GM23338 (cell line): ENCODE measurements around the gene TYROBP. TPM values are rescaled to one million over a fixed set of nuclear protein-coding genes. Genes with fewer than 3 reads are reported as not detected.

Source experiments
- ATAC-seq: fragments of 200-7000 bp; cut with Tn5 transposase; 3 replicates; pipeline ENCODE4 v1.9.1; 2020
- DNase-seq: peaks from one replicate; pipeline ENCODE4 v3.0.0-alpha.2; 2015; ENCODE audit warnings: low spot score
- H2AFZ ChIP-seq: fragments of 200-600 bp; sonication (generic); 2 replicates; pipeline ENCODE4 v1.8.0; 2016; ENCODE audit warnings: antibody characterized with exemption, mild to moderate bottlenecking, moderate library complexity
- H3F3A ChIP-seq: fragments of 200-600 bp; sonication (generic); replicated peaks from 2 replicates; pipeline ENCODE4 v1.8.0; 2017; ENCODE audit warnings: antibody characterized with exemption, mixed run types, low read depth
- H3K27ac ChIP-seq: fragments of 200-600 bp; sonication (generic); 2 replicates; pipeline ENCODE4 v1.6.1; 2016; ENCODE audit warnings: low read depth
- H3K27me3 ChIP-seq: fragments of 200-600 bp; sonication (generic); 2 replicates; pipeline ENCODE4 v1.8.0; 2016; ENCODE audit warnings: mild to moderate bottlenecking, mixed run types, moderate library complexity; ENCODE audit not compliant: insufficient read depth
- H3K36me3 ChIP-seq: fragments of 200-600 bp; sonication (generic); 2 replicates; pipeline ENCODE4 v1.8.0; 2016; ENCODE audit warnings: mild to moderate bottlenecking; ENCODE audit not compliant: insufficient read depth
- H3K4me1 ChIP-seq: fragments of 200-600 bp; sonication (generic); 2 replicates; pipeline ENCODE4 v1.8.0; 2016; ENCODE audit warnings: mild to moderate bottlenecking, moderate library complexity; ENCODE audit not compliant: insufficient read depth
- H3K4me2 ChIP-seq: fragments of 200-600 bp; sonication (generic); 2 replicates; pipeline ENCODE4 v1.7.1; 2017; ENCODE audit warnings: mixed run types
- H3K4me3 ChIP-seq: fragments of 200-600 bp; sonication (generic); 2 replicates; pipeline ENCODE4 v1.6.1; 2016; ENCODE audit warnings: mixed run types
- H3K79me2 ChIP-seq: fragments of 200-600 bp; sonication (generic); replicated peaks from 2 replicates; pipeline ENCODE4 v1.8.0; 2017; ENCODE audit warnings: mild to moderate bottlenecking; ENCODE audit not compliant: insufficient read depth
- H3K9me2 ChIP-seq: fragments of 200-600 bp; sonication (generic); 2 replicates; pipeline ENCODE4 v1.8.0; 2017; ENCODE audit not compliant: insufficient read depth
- H4K20me1 ChIP-seq: fragments of 200-600 bp; sonication (generic); replicated peaks from 2 replicates; pipeline ENCODE4 v1.8.0; 2017; ENCODE audit warnings: mild to moderate bottlenecking; ENCODE audit not compliant: insufficient read depth
- H3K27ac Mint-ChIP-seq: 2 replicates; pipeline ENCODE4 v1.8.0; 2020; ENCODE audit warnings: inconsistent platforms, mild to moderate bottlenecking, moderate library complexity, mixed read lengths
- H3K27me3 Mint-ChIP-seq: 3 replicates; pipeline ENCODE4 v1.8.0; 2022; ENCODE audit warnings: low read depth, mild to moderate bottlenecking, moderate library complexity, mixed read lengths, inconsistent platforms; ENCODE audit not compliant: insufficient read depth, poor library complexity
- H3K36me3 Mint-ChIP-seq: 3 replicates; pipeline ENCODE4 v1.8.0; 2021; ENCODE audit warnings: low read depth, mild to moderate bottlenecking, inconsistent platforms, moderate library complexity, mixed read lengths
- H3K4me1 Mint-ChIP-seq: 3 replicates; pipeline ENCODE4 v1.8.0; 2020; ENCODE audit warnings: mild to moderate bottlenecking, inconsistent platforms, mixed read lengths
- H3K4me3 Mint-ChIP-seq: 3 replicates; pipeline ENCODE4 v1.8.0; 2021; ENCODE audit warnings: moderate library complexity, mild to moderate bottlenecking, inconsistent platforms, mixed read lengths
- H3K9me3 Mint-ChIP-seq: 3 replicates; pipeline ENCODE4 v1.8.0; 2020; ENCODE audit warnings: moderate library complexity, mild to moderate bottlenecking, inconsistent platforms, mixed read lengths
- CREB1 ChIP-seq: fragments of 250-450 bp; sonication (Bioruptor Pico); IDR thresholded peaks from 2 replicates; pipeline ENCODE4 v1.5.0; 2020; ENCODE audit warnings: low read depth, mild to moderate bottlenecking, moderate library complexity
- ETS1 ChIP-seq: IDR thresholded peaks from 2 replicates; pipeline ENCODE4 v1.6.1; 2016; ENCODE audit warnings: antibody characterized with exemption
- EZH2 ChIP-seq: fragments of 200-600 bp; sonication (generic); IDR thresholded peaks from one replicate; pipeline ENCODE4 v1.8.0; 2017; ENCODE audit warnings: antibody characterized with exemption, mild to moderate bottlenecking, low read depth; ENCODE audit not compliant: unreplicated experiment
- JUNB ChIP-seq: IDR thresholded peaks from one replicate; pipeline ENCODE4 v1.6.1; 2016; ENCODE audit warnings: antibody characterized with exemption; ENCODE audit not compliant: unreplicated experiment
- POLR2AphosphoS5 ChIP-seq: IDR thresholded peaks from 2 replicates; pipeline ENCODE4 v1.6.1; 2016; ENCODE audit warnings: antibody characterized with exemption, low read depth
- ZNF331 ChIP-seq: fragments of 250-450 bp; sonication (Bioruptor Pico); IDR thresholded peaks from 2 replicates; pipeline ENCODE4 v1.5.0; 2020; ENCODE audit warnings: low read depth, mild to moderate bottlenecking, moderate library complexity
- ZNF462 ChIP-seq: fragments of 250-450 bp; sonication (Bioruptor Pico); IDR thresholded peaks from 2 replicates; pipeline ENCODE4 v1.5.0; 2020; ENCODE audit warnings: mild to moderate bottlenecking, moderate library complexity
- polyA plus RNA-seq: library from polyadenylated mRNA; unstranded; fragments of >200 nt; fragmentation: Nextera tagmentation; extraction: Ambion mirVana; gene quantifications from 2 replicates; pipeline ENCODE4 v1.2.1, GENCODE V29; 2016
- total RNA-seq: library from RNA; depleted of rRNA; stranded (reverse); fragments of >200 nt; shearing (Covaris generic); gene quantifications from 2 replicates; pipeline ENCODE4 v1.2.3, GENCODE V29; 2014

The TYROBP gene
- total and polyA plus RNA-seq, 2 experiments from 2014 or later: not detected

- peaks cover 13% of the 10 kb centered on the region for H3K79me2 ChIP-seq
- Mint-ChIP-seq H3K27me3 (peaks cover 8% of the 10 kb centered on the region), H3K9me3 (no peaks in the 10 kb centered on the region), H3K4me1 (peaks cover 7% of the 10 kb centered on the region; the same call in 2 of the 3 replicates), H3K27ac (no peak overlapping the region), H3K36me3 (peaks cover 36% of the 10 kb centered on the region), H3K4me3 (no peak overlapping the region)
- H3K9me2 ChIP-seq: no peaks in the 10 kb centered on the region
- H3K27ac ChIP-seq: no peak overlapping the region
- TF ChIP-seq EZH2 (no peak), POLR2AphosphoS5 (no peak)
- peaks cover 12% of the 10 kb centered on the region for H3K4me1 ChIP-seq
- DNase-seq (no peak), ATAC-seq (no peak)
- no peak overlapping the region for H3K4me2 ChIP-seq
- H3K4me3 ChIP-seq: no peak overlapping the region
- H3K27me3 ChIP-seq: no peaks in the 10 kb centered on the region
- peaks cover 8% of the 10 kb centered on the region; the same call in 1 of the 2 replicates for H4K20me1 ChIP-seq
- H3F3A ChIP-seq: 0 out of 2 replicates have a peak, but pooled peaks cover 10% of the 10 kb centered on the region
- H3K36me3 ChIP-seq: peaks cover 21% of the 10 kb centered on the region
- no peak overlapping the region for H2AFZ ChIP-seq
Measured at GRCh38 chr19:35896643-35897040, 11.5 kb downstream of the TYROBP start.

GRCh38 chr19:35895911-35896642, 12.0 kb downstream of the TYROBP start:
- no peak overlapping the region for H3K4me2 ChIP-seq
- H4K20me1 ChIP-seq: peaks cover 10% of the 10 kb centered on the region
- H3K4me1 Mint-ChIP-seq: peaks cover 4% of the 10 kb centered on the region; the same call in 2 of the 3 replicates
- H3K36me3 ChIP-seq: peaks cover 21% of the 10 kb centered on the region
- H3K4me3 Mint-ChIP-seq: no peak overlapping the region; the same call in 2 of the 3 replicates
- ATAC-seq: no peak
- peaks cover 13% of the 10 kb centered on the region for H3K79me2 ChIP-seq
- no peaks in the 10 kb centered on the region for H3K27me3 ChIP-seq
- peaks cover 6% of the 10 kb centered on the region for H3K4me1 ChIP-seq
- no peaks in the 10 kb centered on the region for H3K9me2 ChIP-seq
- no peaks in the 10 kb centered on the region for H3K9me3 Mint-ChIP-seq
- H2AFZ ChIP-seq: no peak overlapping the region
- peaks cover 38% of the 10 kb centered on the region for H3K36me3 Mint-ChIP-seq
- no peak overlapping the region for H3K27ac ChIP-seq
- H3F3A ChIP-seq: 0 out of 2 replicates have a peak, but pooled peaks cover 10% of the 10 kb centered on the region
- no peak overlapping the region for H3K27ac Mint-ChIP-seq
- no peak for TF ChIP-seq EZH2
- no peak overlapping the region for H3K4me3 ChIP-seq
- H3K27me3 Mint-ChIP-seq: peaks cover 7% of the 10 kb centered on the region
- no peak for DNase-seq

GRCh38 chr19:35894342-35894741, 13.8 kb downstream of the TYROBP start:
- Histone ChIP-seq H3K79me2 (peaks cover 13% of the 10 kb centered on the region), H3K4me2 (no peak overlapping the region), H3K36me3 (peaks cover 23% of the 10 kb centered on the region), H3K4me1 (peaks cover 4% of the 10 kb centered on the region; the same call in 1 of the 2 replicates), H3K27ac (no peak overlapping the region), H3K4me3 (no peak overlapping the region), H2AFZ (no peak overlapping the region), H3K27me3 (no peaks in the 10 kb centered on the region), H4K20me1 (peaks cover 12% of the 10 kb centered on the region), H3K9me2 (no peaks in the 10 kb centered on the region), H3F3A (0 out of 2 replicates have a peak, but pooled peaks cover 8% of the 10 kb centered on the region)
- Mint-ChIP-seq H3K36me3 (peaks cover 52% of the 10 kb centered on the region), H3K4me3 (no peak overlapping the region), H3K27ac (no peak overlapping the region), H3K27me3 (peaks cover 7% of the 10 kb centered on the region), H3K4me1 (no peaks in the 10 kb centered on the region), H3K9me3 (no peaks in the 10 kb centered on the region)
- ATAC-seq (no peak), DNase-seq (no peak)
- TF ChIP-seq CREB1 (no peak), ZNF462 (CRISPR knock-in tag) (no peak), ZNF331 (CRISPR knock-in tag) (no peak), ETS1 (no peak), JUNB (no peak)
